ENCODE data around the gene TMEM225B. TPM values are rescaled to one million over a fixed set of nuclear protein-coding genes. Genes with fewer than 3 reads are reported as not detected.

The TMEM225B gene
- total RNA-seq, 1 experiment from 2014 or later = not detected

GRCh38 chr7:99571768-99572167, 26.3 kb upstream of the TMEM225B start:
- no peaks in the 10 kb centered on the region for H4K20me1 ChIP-seq (ENCODE audit: low read length)
- ChIA-PET POLR2A (ENCODE audit: unreplicated experiment) (no interaction called here), CTCF (no interaction called here)
- H3K36me3 ChIP-seq (ENCODE audit: low read depth, low read length) = no peaks in the 10 kb centered on the region
- H3K9ac ChIP-seq (ENCODE audit: low read length) = no peak overlapping the region
- H3K79me2 ChIP-seq (ENCODE audit: low read length) = no peaks in the 10 kb centered on the region
- peaks cover 5% of the 10 kb centered on the region; the same call in 1 of the 2 replicates for H3K9me3 ChIP-seq (ENCODE audit: low read length)
- intact Hi-C loops (cut with micrococcal nuclease) = no loop called here
- DNase-seq = no peak
- H2AFZ ChIP-seq (ENCODE audit: low read length) = no peak overlapping the region
- no peak overlapping the region for H3K4me3 ChIP-seq (ENCODE audit: low read length)
- no peak for ATAC-seq
- H3K27me3 ChIP-seq (ENCODE audit: low read length) = peaks cover 55% of the 10 kb centered on the region
- no peak overlapping the region for H3K27ac ChIP-seq (ENCODE audit: low read length)
- no peak for TF ChIP-seq EZH2 (IDR thresholded peaks at IDR 0.05; ENCODE audit: low read length, unreplicated experiment)
- TF ChIP-seq EZH2phosphoT487 (IDR thresholded peaks at IDR 0.05; ENCODE audit: borderline replicate concordance, low read length) = no peak
- no peak overlapping the region for H3K4me2 ChIP-seq (ENCODE audit: low read length)
- no peaks in the 10 kb centered on the region for H3K4me1 ChIP-seq (ENCODE audit: insufficient read depth, low read length)
- BruUV-seq (replicated peaks) = no TSS peak
- H3K9me2 ChIP-seq (replicated peaks; ENCODE audit: low read length) = no peaks in the 10 kb centered on the region
- H3F3A ChIP-seq (ENCODE audit: low read length, unreplicated experiment) = no peaks in the 10 kb centered on the region

GRCh38 chr7:99573257-99573656, 24.8 kb upstream of the TMEM225B start:
- H3K27ac ChIP-seq (ENCODE audit: low read length) = no peak overlapping the region
- H4K20me1 ChIP-seq (ENCODE audit: low read length) = no peaks in the 10 kb centered on the region
- H3K9ac ChIP-seq (ENCODE audit: low read length) = no peak overlapping the region
- no peak for TF ChIP-seq EZH2 (IDR thresholded peaks at IDR 0.05; ENCODE audit: low read length, unreplicated experiment)
- no peak for TF ChIP-seq CTCF (conservative IDR thresholded peaks at IDR 0.05; ENCODE audit: low read depth, low read length)
- no peak for TF ChIP-seq EZH2phosphoT487 (IDR thresholded peaks at IDR 0.05; ENCODE audit: borderline replicate concordance, low read length)
- no peaks in the 10 kb centered on the region for H3F3A ChIP-seq (ENCODE audit: low read length, unreplicated experiment)
- CTCF ChIA-PET = no interaction called here
- no peak for ATAC-seq
- H3K79me2 ChIP-seq (ENCODE audit: low read length) = no peaks in the 10 kb centered on the region
- H3K4me2 ChIP-seq (ENCODE audit: low read length) = no peak overlapping the region
- H3K27me3 ChIP-seq (ENCODE audit: low read length) = peaks cover 55% of the 10 kb centered on the region
- BruUV-seq (replicated peaks) = no TSS peak
- H3K9me2 ChIP-seq (replicated peaks; ENCODE audit: low read length) = no peaks in the 10 kb centered on the region
- intact Hi-C loops (cut with micrococcal nuclease) = no loop called here
- H2AFZ ChIP-seq (ENCODE audit: low read length) = no peak overlapping the region
- no peaks in the 10 kb centered on the region for H3K4me1 ChIP-seq (ENCODE audit: insufficient read depth, low read length)
- no peak overlapping the region for H3K4me3 ChIP-seq (ENCODE audit: low read length)
- no peak for DNase-seq
- POLR2A ChIA-PET (ENCODE audit: unreplicated experiment) = no interaction called here
- H3K9me3 ChIP-seq (ENCODE audit: low read length) = peaks cover 5% of the 10 kb centered on the region; the same call in 1 of the 2 replicates
- H3K36me3 ChIP-seq (ENCODE audit: low read depth, low read length) = no peaks in the 10 kb centered on the region

- ChIA-PET CTCF (no interaction called here), POLR2A (ENCODE audit: unreplicated experiment) (no interaction called here)
- no peaks in the 10 kb centered on the region for H3K36me3 ChIP-seq (ENCODE audit: low read depth, low read length)
- no peaks in the 10 kb centered on the region for H4K20me1 ChIP-seq (ENCODE audit: low read length)
- no peaks in the 10 kb centered on the region for H3F3A ChIP-seq (ENCODE audit: low read length, unreplicated experiment)
- H3K27ac ChIP-seq (ENCODE audit: low read length) = no peak overlapping the region
- no peak for TF ChIP-seq CTCF (conservative IDR thresholded peaks at IDR 0.05; ENCODE audit: low read depth, low read length)
- no peak overlapping the region for H3K9ac ChIP-seq (ENCODE audit: low read length)
- no peaks in the 10 kb centered on the region for H3K4me1 ChIP-seq (ENCODE audit: insufficient read depth, low read length)
- intact Hi-C loops (cut with micrococcal nuclease) = no loop called here
- no TSS peak for BruUV-seq (replicated peaks)
- no peak overlapping the region for H2AFZ ChIP-seq (ENCODE audit: low read length)
- no peak for ATAC-seq
- peaks cover 35% of the 10 kb centered on the region for H3K27me3 ChIP-seq (ENCODE audit: low read length)
- no peak for DNase-seq
- no peaks in the 10 kb centered on the region for H3K79me2 ChIP-seq (ENCODE audit: low read length)
- no peak overlapping the region for H3K4me3 ChIP-seq (ENCODE audit: low read length)
- H3K9me2 ChIP-seq (replicated peaks; ENCODE audit: low read length) = no peaks in the 10 kb centered on the region
- H3K9me3 ChIP-seq (ENCODE audit: low read length) = peaks cover 5% of the 10 kb centered on the region; the same call in 1 of the 2 replicates
- H3K4me2 ChIP-seq (ENCODE audit: low read length) = no peak overlapping the region
Observed at GRCh38 chr7:99576251-99576650, 21.8 kb upstream of the TMEM225B start.

Measured in PC-3 (cell line).